Muscle of back (tissue), 13 donors: Measurements from ENCODE around the gene MRNIP. TPM values are rescaled to one million over a fixed set of nuclear protein-coding genes. Genes with fewer than 3 reads are reported as not detected.

Source experiments
- DNase-seq, 3 donors: peaks; one replicate each; pipeline versions ENCODE4 v3.0.0 to v3.0.0-alpha.2; 2013
- long read RNA-seq, 9 donors: transcript quantifications; one replicate each; lab custom pipeline, GENCODE V29; 2026
- polyA plus RNA-seq, 10 donors: library from polyadenylated mRNA; unstranded; fragments of 120-200 nt; gene quantifications; one replicate each; pipeline ENCODE4 v1.2.1, GENCODE V29; 2013; ENCODE audit not compliant: insufficient read length in 10 of 10

MRNIP gene
- 10 to 100 TPM in 9 of 10 donors, 1 to 10 TPM in 1; 9.4 to 23.5 (median 15.0) TPM for polyA plus RNA-seq
- long read RNA-seq, donor 1, partial matches to known transcripts, result 0 of 2 reads
- long read RNA-seq, donor 1, other reads (novel, unspliced or antisense), result 0 of 2 reads
- long read RNA-seq, donor 2, partial matches to known transcripts, result 0 of 4 reads
- long read RNA-seq, donor 2, other reads (novel, unspliced or antisense), result 0 of 4 reads
- long read RNA-seq, donor 3, result 0 reads
- long read RNA-seq, donor 4, partial matches to known transcripts, result 9 of 31 reads
- long read RNA-seq, donor 4, other reads (novel, unspliced or antisense), result 21 of 31 reads
- long read RNA-seq, donor 5, partial matches to known transcripts, result 0 of 4 reads
- long read RNA-seq, donor 5, other reads (novel, unspliced or antisense), result 0 of 4 reads
- long read RNA-seq, donor 6, partial matches to known transcripts, result 0 of 1 reads
- long read RNA-seq, donor 6, other reads (novel, unspliced or antisense), result 0 of 1 reads
- long read RNA-seq, donor 7, partial matches to known transcripts, result 0 of 5 reads
- long read RNA-seq, donor 7, other reads (novel, unspliced or antisense), result 0 of 5 reads
- long read RNA-seq, donor 8, partial matches to known transcripts, result 0 of 1 reads
- long read RNA-seq, donor 8, other reads (novel, unspliced or antisense), result 0 of 1 reads
- long read RNA-seq, donor 9, result 0 reads

GRCh38 chr5:179858586-179859427, at the start of gene MRNIP:
Gene MRNIP, minus strand, starts transcription at chr5:179858817. Its CDS starts 21 bp downstream, at chr5:179858796.
- DNase-seq, result peak; percentile 95 to 99 (median 97)

- DNase-seq, result peak; percentile 70 to 90 (median 82)
Measured at GRCh38 chr5:179907556-179908324, 49.1 kb upstream of the MRNIP start, which contains the start of gene TBC1D9B. Gene TBC1D9B, minus strand, starts transcription at chr5:179907897. Its CDS starts 76 bp downstream, at chr5:179907821.

GRCh38 chr5:179906795-179907555, 48.4 kb upstream of the MRNIP start:
- peak in 2 of 3 donors; percentile 22 to 51 for DNase-seq

- DNase-seq, result no peak
Measured at GRCh38 chr5:179906294-179906794, 47.7 kb upstream of the MRNIP start.

- DNase-seq, result no peak
Measured at GRCh38 chr5:179905161-179905560, 46.5 kb upstream of the MRNIP start.

GRCh38 chr5:179904463-179905160, 46.0 kb upstream of the MRNIP start:
- no peak for DNase-seq

- no peak for DNase-seq
Measured at GRCh38 chr5:179902763-179903158, 44.1 kb upstream of the MRNIP start.

- no peak for DNase-seq
Measured at GRCh38 chr5:179901915-179902762, 43.5 kb upstream of the MRNIP start.

GRCh38 chr5:179901462-179901861, 42.8 kb upstream of the MRNIP start:
- DNase-seq, result no peak

GRCh38 chr5:179900711-179901110, 42.1 kb upstream of the MRNIP start:
- peak in 2 of 3 donors; percentile 19 to 31 for DNase-seq

- no peak for DNase-seq
Measured at GRCh38 chr5:179900206-179900605, 41.6 kb upstream of the MRNIP start.

- DNase-seq, result no peak
Measured at GRCh38 chr5:179895861-179896260, 37.2 kb upstream of the MRNIP start.

- DNase-seq, result no peak
Measured at GRCh38 chr5:179893958-179894895, 35.6 kb upstream of the MRNIP start.

GRCh38 chr5:179893076-179893957, 34.7 kb upstream of the MRNIP start:
- DNase-seq, result no peak

GRCh38 chr5:179892255-179892654, 33.6 kb upstream of the MRNIP start:
- no peak for DNase-seq
